SK-N-MC (cell line): ENCODE results near the gene ELK3.

Experiments
- DNase-seq: peaks from one replicate; pipeline ENCODE4 v3.0.0-alpha.2; 2011; ENCODE audit warnings: low read depth, low spot score
- H3K27ac ChIP-seq: fragments of 200-600 bp; sonication (generic); 2 replicates; pipeline ENCODE4 v1.5.1; 2016; ENCODE audit warnings: mixed run types
- H3K36me3 ChIP-seq: fragments of 200-600 bp; sonication (generic); 2 replicates; pipeline ENCODE4 v1.6.1; 2017; ENCODE audit warnings: antibody characterized with exemption, low read length, mixed read lengths; ENCODE audit not compliant: insufficient read depth
- H3K4me3 ChIP-seq: fragments of 200-600 bp; sonication (generic); 2 replicates; pipeline ENCODE4 v1.5.1; 2016
- H3K9ac ChIP-seq: fragments of 200-600 bp; sonication (generic); 2 replicates; pipeline ENCODE4 v1.8.0; 2017; ENCODE audit warnings: mixed run types, mixed read lengths; ENCODE audit not compliant: insufficient read length
- H3K9me3 ChIP-seq: fragments of 200-600 bp; sonication (generic); 2 replicates; pipeline ENCODE4 v1.6.1; 2017; ENCODE audit warnings: low read depth, mild to moderate bottlenecking, antibody characterized with exemption, low read length, moderate library complexity, mixed read lengths
- EZH2 ChIP-seq: fragments of 200-600 bp; sonication (generic); IDR thresholded peaks from one replicate; pipeline ENCODE4 v1.6.1; 2017; ENCODE audit warnings: antibody characterized with exemption
- FOXP2 ChIP-seq: optimal IDR thresholded peaks from 2 replicates; pipeline ENCODE3; 2011; ENCODE audit warnings: mild to moderate bottlenecking, moderate library complexity; ENCODE audit not compliant: insufficient read depth; ENCODE audit errors: extremely low read length, control extremely low read depth
- POLR2AphosphoS5 ChIP-seq: IDR thresholded peaks from 2 replicates; pipeline ENCODE4 v1.6.1; 2012; ENCODE audit warnings: mild to moderate bottlenecking, low read depth, low read length, borderline replicate concordance

Gene ELK3

DNA sequence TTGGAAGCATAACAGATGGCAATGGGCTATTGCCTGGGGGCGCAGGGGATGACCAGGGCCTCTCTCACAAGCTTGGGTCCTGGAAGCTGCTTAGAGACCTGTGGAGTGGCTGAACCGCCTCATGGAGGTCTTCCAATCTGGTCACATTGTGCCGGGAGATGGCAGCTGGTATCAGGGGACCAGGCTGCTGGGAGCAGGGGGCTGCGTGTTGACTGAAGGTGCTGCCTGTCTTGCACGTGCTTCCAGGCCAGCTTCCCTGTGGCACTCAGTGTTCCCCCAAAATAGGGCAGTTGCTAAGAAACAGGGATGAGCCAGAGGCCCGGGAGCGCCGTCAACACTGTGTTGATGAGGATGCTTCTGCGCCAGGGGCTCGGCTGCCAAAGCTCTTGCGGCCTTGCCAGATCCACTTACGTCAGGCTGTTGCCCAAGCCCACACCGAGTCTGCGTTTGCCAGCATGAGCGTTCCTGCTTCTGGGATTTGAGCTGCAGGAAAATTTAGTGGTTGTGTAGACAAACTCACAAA lies 39.8 kb downstream of the ELK3 start:
- Histone ChIP-seq H3K9me3 (no peaks in the 10 kb centered on the region), H3K9ac (no peak overlapping the region), H3K36me3 (no peaks in the 10 kb centered on the region), H3K27ac (no peak overlapping the region), H3K4me3 (no peak overlapping the region)
- TF ChIP-seq EZH2 (no peak), POLR2AphosphoS5 (no peak), FOXP2 (no peak)
- DNase-seq: no peak

DNA sequence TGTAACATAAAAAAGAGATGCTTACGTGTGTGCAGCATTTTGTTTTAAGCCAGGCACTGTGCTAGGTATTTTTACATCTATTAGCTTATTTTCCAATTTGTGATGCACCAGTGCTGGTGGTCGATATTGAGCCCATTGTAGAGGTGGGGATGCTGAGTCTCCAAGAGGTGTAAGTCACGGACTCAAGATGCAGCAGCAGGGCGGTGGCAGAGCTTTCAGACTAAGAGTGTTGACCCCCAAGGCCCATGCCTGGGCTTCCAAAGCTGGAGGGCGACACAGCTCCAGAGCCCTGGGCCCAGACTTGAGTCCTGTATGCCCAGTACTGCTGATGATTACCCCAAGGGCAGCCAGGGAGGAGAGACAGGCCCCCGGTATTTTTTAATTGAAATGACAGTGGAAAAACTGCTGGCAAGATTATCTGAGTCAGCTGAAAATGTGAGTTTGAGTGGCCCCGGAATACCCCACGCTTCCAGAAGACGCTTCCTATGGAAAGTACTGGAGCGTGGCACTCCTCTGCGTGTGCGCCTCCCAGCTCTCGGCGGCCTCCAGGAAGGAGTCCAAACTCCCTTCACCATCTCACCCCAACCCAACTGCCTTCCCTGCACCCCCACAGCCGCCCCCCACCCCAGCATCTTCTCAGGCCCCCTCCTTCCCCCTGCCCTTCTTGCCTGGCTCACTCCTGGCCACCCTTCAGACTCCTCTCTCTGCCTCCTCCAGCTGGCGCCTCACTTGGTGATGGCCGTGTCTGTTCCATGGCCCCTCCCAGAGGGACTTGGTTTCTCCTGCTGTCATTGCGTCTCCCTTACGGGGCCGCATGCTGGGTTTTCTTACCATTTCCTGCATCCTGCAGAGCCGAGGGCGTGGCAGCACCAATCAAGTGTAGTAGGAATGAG lies 40.7 kb downstream of the ELK3 start:
- Histone ChIP-seq H3K36me3 (no peaks in the 10 kb centered on the region), H3K4me3 (no peak overlapping the region), H3K9me3 (no peaks in the 10 kb centered on the region), H3K9ac (no peak overlapping the region), H3K27ac (no peak overlapping the region)
- no peak for TF ChIP-seq POLR2AphosphoS5
- TF ChIP-seq FOXP2: no peak
- no peak for TF ChIP-seq EZH2
- no peak for DNase-seq

DNA sequence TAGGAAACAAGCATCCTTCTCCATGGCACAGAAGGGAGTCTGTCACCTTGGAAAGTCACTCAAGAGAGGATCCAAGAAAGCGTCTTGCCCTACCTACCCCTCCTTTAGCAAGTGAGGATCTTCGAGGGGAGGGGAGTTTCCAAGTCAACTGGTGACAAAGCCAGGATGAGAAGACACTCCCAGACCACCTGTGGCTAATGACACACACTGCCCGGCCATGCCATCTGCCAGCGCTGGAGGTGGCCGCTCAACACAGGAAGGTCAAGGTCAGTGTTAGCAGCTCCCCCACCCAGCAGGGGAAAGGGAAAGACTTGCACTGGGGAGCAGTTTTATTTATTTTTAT lies 41.3 kb downstream of the ELK3 start:
- Histone ChIP-seq H3K27ac (no peak overlapping the region), H3K4me3 (no peak overlapping the region), H3K9ac (no peak overlapping the region)

DNA sequence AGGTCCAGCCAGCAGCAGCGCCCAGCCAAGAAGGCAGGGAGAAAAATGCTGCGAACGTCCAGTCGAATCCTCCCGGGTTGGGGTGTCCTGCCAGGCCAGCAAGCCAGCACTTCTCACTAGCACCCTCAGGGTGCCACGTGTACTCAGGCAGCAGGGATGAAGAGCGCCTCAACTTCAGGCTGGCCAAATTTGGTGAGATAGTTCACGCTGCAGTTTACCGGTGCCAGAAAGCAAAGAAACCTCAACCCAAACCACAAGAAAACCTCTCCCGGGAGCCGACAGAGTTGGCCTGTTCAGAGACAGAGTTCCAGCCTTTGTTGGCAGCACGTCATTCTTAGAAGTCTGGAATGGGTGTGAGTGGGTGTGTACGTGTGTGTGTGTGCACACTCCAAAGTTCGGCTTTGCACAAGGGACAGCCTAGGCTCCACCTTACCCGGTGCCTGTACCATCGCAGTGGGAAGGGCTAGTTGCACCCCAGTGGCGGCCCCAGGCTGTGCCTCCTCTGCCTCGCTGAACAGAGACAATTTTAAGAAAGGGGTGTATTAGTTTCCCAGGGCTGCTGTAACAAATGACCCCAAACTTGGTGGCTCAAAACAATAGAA lies 42.1 kb downstream of the ELK3 start:
- Histone ChIP-seq H3K9ac (no peak overlapping the region), H3K36me3 (no peaks in the 10 kb centered on the region), H3K4me3 (no peak overlapping the region), H3K9me3 (no peaks in the 10 kb centered on the region), H3K27ac (no peak overlapping the region)
- no peak for DNase-seq
- TF ChIP-seq FOXP2 (no peak), EZH2 (no peak), POLR2AphosphoS5 (no peak)

More for the DNA sequence above, 41.3 kb downstream of the ELK3 start:
- no peak for DNase-seq
- TF ChIP-seq EZH2 (no peak), POLR2AphosphoS5 (no peak), FOXP2 (no peak)
- Histone ChIP-seq H3K36me3 (no peaks in the 10 kb centered on the region), H3K9me3 (no peaks in the 10 kb centered on the region)

DNA sequence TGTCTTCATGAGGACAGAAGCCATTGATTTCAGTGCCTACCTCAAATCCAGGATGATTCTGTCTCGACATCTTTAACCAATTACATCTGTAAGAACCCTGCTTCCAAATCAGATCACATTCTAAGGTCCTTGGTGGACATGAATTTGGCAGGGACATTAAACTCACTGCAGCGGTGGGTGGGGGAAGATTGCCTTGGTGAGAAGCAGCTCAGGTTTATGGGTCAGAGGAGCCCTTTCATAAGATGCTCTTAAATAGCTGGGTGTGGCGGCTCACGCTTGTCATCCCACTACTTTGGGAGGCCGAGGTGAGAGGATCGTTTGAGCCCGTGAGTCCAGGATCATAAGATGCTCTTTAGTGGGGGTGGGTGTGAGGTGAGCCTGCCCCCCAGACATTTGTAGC lies 42.9 kb downstream of the ELK3 start:
- no peak for DNase-seq
- Histone ChIP-seq H3K9me3 (no peaks in the 10 kb centered on the region), H3K4me3 (no peak overlapping the region), H3K9ac (no peak overlapping the region), H3K36me3 (no peaks in the 10 kb centered on the region), H3K27ac (no peak overlapping the region)
- TF ChIP-seq FOXP2 (no peak), EZH2 (no peak), POLR2AphosphoS5 (no peak)

DNA sequence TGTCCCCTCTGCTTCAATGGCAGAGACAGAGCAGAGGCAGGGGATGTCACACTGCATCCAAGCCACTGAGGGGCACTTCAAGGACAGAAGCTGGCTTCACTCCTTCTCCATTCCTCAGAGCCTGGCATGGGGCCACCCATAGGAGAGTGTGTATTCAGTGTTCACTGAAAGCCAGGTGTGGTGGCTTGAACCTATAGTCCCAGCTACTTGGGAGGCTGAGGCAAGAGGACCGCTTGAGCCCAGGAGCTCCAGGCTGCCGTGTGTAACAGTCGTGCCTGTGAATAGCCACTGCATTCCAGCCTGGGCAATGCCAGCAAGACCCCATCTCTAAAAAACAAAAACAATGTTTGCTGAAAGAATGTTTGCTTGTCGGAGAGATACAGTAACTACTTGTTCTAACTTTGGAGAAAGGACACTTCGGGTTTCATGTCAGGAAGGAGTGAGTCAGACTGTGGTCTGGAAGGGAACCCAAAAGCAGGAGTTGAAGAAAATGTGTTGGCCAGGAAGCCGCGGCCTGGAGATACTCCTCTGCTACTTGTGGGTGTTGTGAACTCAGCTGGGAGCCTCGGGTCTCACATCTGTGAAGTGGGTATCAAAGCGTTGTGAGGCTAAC lies 43.4 kb downstream of the ELK3 start:
- TF ChIP-seq FOXP2: no peak
- no peak for TF ChIP-seq POLR2AphosphoS5
- TF ChIP-seq EZH2: no peak
- no peak overlapping the region for H3K4me3 ChIP-seq
- H3K9me3 ChIP-seq: no peaks in the 10 kb centered on the region
- no peak overlapping the region for H3K9ac ChIP-seq
- H3K27ac ChIP-seq: no peak overlapping the region
- no peak for DNase-seq
- no peaks in the 10 kb centered on the region for H3K36me3 ChIP-seq

DNA sequence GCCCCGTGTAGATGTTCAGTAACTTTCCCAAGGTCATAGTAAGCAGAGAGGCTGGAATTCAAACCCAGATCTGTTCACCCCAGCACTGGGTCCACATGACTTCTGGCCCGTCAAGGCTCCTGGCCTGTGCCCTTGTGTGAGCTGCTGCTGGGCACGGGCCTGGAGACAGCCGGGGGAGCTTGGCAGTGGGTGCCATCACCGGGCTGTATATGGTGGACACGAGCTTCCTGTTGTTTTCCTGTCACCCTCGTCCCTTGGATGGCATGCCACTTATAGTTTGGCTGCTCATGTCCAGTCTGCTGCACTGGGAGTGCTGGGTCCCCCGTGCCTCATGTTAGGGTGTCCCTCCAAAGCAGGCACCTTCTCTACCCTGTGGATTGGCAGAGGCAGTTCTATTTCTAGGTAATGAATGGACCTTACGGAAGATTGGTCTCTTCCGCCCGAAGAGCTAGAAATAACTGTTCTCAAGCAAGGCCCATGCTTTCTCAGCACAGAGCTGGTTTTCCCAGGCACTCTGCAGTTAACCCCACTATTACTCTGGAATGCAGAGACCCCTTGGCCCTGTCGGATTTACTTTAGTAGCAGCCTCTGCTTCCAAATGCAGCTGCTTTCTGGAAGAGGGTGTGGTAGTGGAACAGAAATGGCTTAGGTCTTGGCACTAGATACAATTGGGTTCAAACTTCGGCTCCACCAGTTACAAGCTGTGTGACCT lies 44.3 kb downstream of the ELK3 start:
- no peaks in the 10 kb centered on the region for H3K36me3 ChIP-seq
- H3K27ac ChIP-seq: no peak overlapping the region
- TF ChIP-seq EZH2 (no peak), FOXP2 (no peak), POLR2AphosphoS5 (no peak)
- no peak for DNase-seq
- H3K4me3 ChIP-seq: no peak overlapping the region
- H3K9ac ChIP-seq: no peak overlapping the region
- H3K9me3 ChIP-seq: no peaks in the 10 kb centered on the region
